H1 (cell line): ENCODE results near the gene TECPR2.

Experiments
- CHD1 ChIP-seq: IDR thresholded peaks from 2 replicates; pipeline ENCODE4 v1.6.1; 2012; ENCODE audit warnings: low read depth, low read length, improper control_type of control experiment
- CTCF ChIP-seq, 3 experiments: IDR thresholded peaks; 1 replicate in 2 of 3; 2 replicates in 1 of 3; pipeline versions ENCODE4 v1.5.1 to v1.6.1; 2011; ENCODE audit warnings: low read length in 3 of 3, mild to moderate bottlenecking in 3 of 3, inconsistent platforms in 2 of 3, low read depth in 1 of 3, moderate library complexity in 1 of 3; ENCODE audit not compliant: insufficient read depth in 1 of 3; ENCODE audit errors: control extremely low read depth in 1 of 3
- EZH2 ChIP-seq: fragments of 200-600 bp; sonication (generic); IDR thresholded peaks from 2 replicates; pipeline ENCODE4 v1.7.1; 2012; ENCODE audit warnings: low read depth, mild to moderate bottlenecking, moderate library complexity, low read length, inconsistent platforms; ENCODE audit not compliant: severe bottlenecking
- KDM1A ChIP-seq: fragments of 200-600, 300-600 bp; sonication (generic); IDR thresholded peaks from 2 replicates; pipeline ENCODE4 v1.7.1; 2016; ENCODE audit warnings: mild to moderate bottlenecking, low read length, borderline replicate concordance
- PHF8 ChIP-seq: fragments of 200-600 bp; sonication (generic); conservative IDR thresholded peaks from 2 replicates; pipeline ENCODE4 v1.7.1; 2012; ENCODE audit warnings: low read depth, mild to moderate bottlenecking, inconsistent platforms, low read length, moderate library complexity
- POLR2A ChIP-seq, 2 experiments: IDR thresholded peaks; 1 replicate in 1 of 2; 2 replicates in 1 of 2; pipeline ENCODE4 v1.6.1; 2011; ENCODE audit warnings: low read depth in 2 of 2, low read length in 2 of 2, mild to moderate bottlenecking in 2 of 2; ENCODE audit errors: control extremely low read depth in 1 of 2
- POLR2AphosphoS5 ChIP-seq: IDR thresholded peaks from 2 replicates; pipeline ENCODE4 v1.6.1; 2011; ENCODE audit warnings: low read depth, low read length
- RAD21 ChIP-seq, 2 experiments: IDR thresholded peaks in 1 of 2; conservative IDR thresholded peaks in 1 of 2; 2 replicates each; pipeline ENCODE4 v1.6.1; 2011; ENCODE audit warnings: low read depth in 2 of 2, low read length in 2 of 2, improper control_type of control experiment in 1 of 2, inconsistent platforms in 1 of 2, mild to moderate bottlenecking in 1 of 2, moderate library complexity in 1 of 2
- RFX5 ChIP-seq: IDR thresholded peaks from 2 replicates; pipeline ENCODE4 v1.6.1; 2011; ENCODE audit warnings: low read depth, low read length, improper control_type of control experiment, borderline replicate concordance
- SRF ChIP-seq: IDR thresholded peaks from 2 replicates; pipeline ENCODE4 v1.6.1; 2011; ENCODE audit warnings: mild to moderate bottlenecking, low read depth, low read length, moderate library complexity
- TAF7 ChIP-seq: optimal IDR thresholded peaks from 2 replicates; pipeline ENCODE3; 2011; ENCODE audit warnings: low read depth, mild to moderate bottlenecking, inconsistent platforms, low read length, moderate library complexity, borderline replicate concordance
- USF2 ChIP-seq: IDR thresholded peaks from 2 replicates; pipeline ENCODE4 v1.6.1; 2011; ENCODE audit warnings: low read length, improper control_type of control experiment

GRCh38 chr14:102421411-102422057, 58.8 kb downstream of the TECPR2 start:
- no peak for TF ChIP-seq TAF7
- no peak for TF ChIP-seq CTCF (IDR thresholded peaks at IDR 0.05; ENCODE audit: control extremely low read depth in 1 of 3, insufficient read depth in 1 of 3, low read depth in 1 of 3, low read length in 3 of 3)
- no peak for TF ChIP-seq KDM1A
- no peak for TF ChIP-seq PHF8
- no peak for TF ChIP-seq POLR2A (IDR thresholded peaks at IDR 0.05; ENCODE audit: control extremely low read depth in 1 of 2, low read depth in 2 of 2, low read length in 2 of 2)
- no peak for TF ChIP-seq USF2
- TF ChIP-seq SRF: no peak
- no peak for TF ChIP-seq EZH2
- no peak for TF ChIP-seq POLR2AphosphoS5
- TF ChIP-seq RFX5: no peak
- TF ChIP-seq RAD21 (IDR thresholded peaks at IDR 0.05 in 1 of 2, conservative IDR thresholded peaks at IDR 0.05 in 1 of 2; ENCODE audit: low read depth in 2 of 2, low read length in 2 of 2): no peak
- no peak for TF ChIP-seq CHD1
